Measurements from ENCODE around the gene UPF3A.
A peak's percentile ranks its signal among the peaks of the same experiment; 100 is the strongest.

Gene UPF3A

GRCh38 chr13:114281351-114282040, at the start of gene UPF3A:
TSS of gene UPF3A (plus strand) at chr13:114281601. CDS start at chr13:114281640, 39 bp downstream.
- Histone ChIP-seq H3K4me1 (ENCODE audit: control insufficient read depth, insufficient read depth, low read length) (peaks cover 12% of the 10 kb centered on the region; the same call in 1 of the 2 replicates), H3K9me3 (ENCODE audit: control insufficient read depth, insufficient read depth, low read depth, low read length) (no peaks in the 10 kb centered on the region), H3K27me3 (ENCODE audit: control insufficient read depth, insufficient read depth, low read length) (no peaks in the 10 kb centered on the region), H3K9ac (ENCODE audit: low read length) (peak within 1 kb of the TSS; percentile 100), H3K4me3 (ENCODE audit: low read depth, low read length) (peak within 1 kb of the TSS; percentile 100), H3K36me3 (ENCODE audit: control insufficient read depth, insufficient read depth, low read length) (peaks cover 39% of the 10 kb centered on the region), H3K27ac (ENCODE audit: low read depth, low read length) (peak within 1 kb of the TSS; percentile 100)

GRCh38 chr13:114231886-114232285, 49.5 kb upstream of the UPF3A start:
- no peaks in the 10 kb centered on the region for H3K27me3 ChIP-seq (ENCODE audit: control insufficient read depth, insufficient read depth, low read length)
- no peak overlapping the region for H3K27ac ChIP-seq (ENCODE audit: low read depth, low read length)
- H3K4me3 ChIP-seq (ENCODE audit: low read depth, low read length) = no peak overlapping the region
- H3K9me3 ChIP-seq (ENCODE audit: control insufficient read depth, insufficient read depth, low read depth, low read length) = no peaks in the 10 kb centered on the region
- H3K36me3 ChIP-seq (ENCODE audit: control insufficient read depth, insufficient read depth, low read length) = peaks cover 5% of the 10 kb centered on the region
- H3K9ac ChIP-seq (ENCODE audit: low read length) = no peak overlapping the region
- H3K4me1 ChIP-seq (ENCODE audit: control insufficient read depth, insufficient read depth, low read length) = peaks cover 66% of the 10 kb centered on the region

- no peaks in the 10 kb centered on the region for H3K27me3 ChIP-seq (ENCODE audit: control insufficient read depth, insufficient read depth, low read length)
- H3K9ac ChIP-seq (ENCODE audit: low read length) = no peak overlapping the region
- H3K4me1 ChIP-seq (ENCODE audit: control insufficient read depth, insufficient read depth, low read length) = peaks cover 42% of the 10 kb centered on the region
- peaks cover 28% of the 10 kb centered on the region for H3K36me3 ChIP-seq (ENCODE audit: control insufficient read depth, insufficient read depth, low read length)
- no peaks in the 10 kb centered on the region for H3K9me3 ChIP-seq (ENCODE audit: control insufficient read depth, insufficient read depth, low read depth, low read length)
- no peak overlapping the region for H3K27ac ChIP-seq (ENCODE audit: low read depth, low read length)
- no peak overlapping the region for H3K4me3 ChIP-seq (ENCODE audit: low read depth, low read length)
Measured at GRCh38 chr13:114234266-114234644, 47.1 kb upstream of the UPF3A start.

- peaks cover 34% of the 10 kb centered on the region for H3K36me3 ChIP-seq (ENCODE audit: control insufficient read depth, insufficient read depth, low read length)
- peaks cover 36% of the 10 kb centered on the region for H3K4me1 ChIP-seq (ENCODE audit: control insufficient read depth, insufficient read depth, low read length)
- H3K9me3 ChIP-seq (ENCODE audit: control insufficient read depth, insufficient read depth, low read depth, low read length) = no peaks in the 10 kb centered on the region
- peak within 1 kb of the TSS; percentile 90 for H3K27ac ChIP-seq (ENCODE audit: low read depth, low read length)
- H3K9ac ChIP-seq (ENCODE audit: low read length) = peak within 1 kb of the TSS; percentile 83
- peak within 1 kb of the TSS; percentile 82 for H3K4me3 ChIP-seq (ENCODE audit: low read depth, low read length)
- H3K27me3 ChIP-seq (ENCODE audit: control insufficient read depth, insufficient read depth, low read length) = no peaks in the 10 kb centered on the region
Measured at GRCh38 chr13:114234645-114235421, 46.6 kb upstream of the UPF3A start, which contains the start of gene CDC16. TSS of gene CDC16 (plus strand) at chr13:114234897. CDS start at chr13:114235085, 188 bp downstream.

GRCh38 chr13:114235697-114236096, 45.7 kb upstream of the UPF3A start:
- Histone ChIP-seq H3K27ac (ENCODE audit: low read depth, low read length) (peak overlapping the region; percentile 90; the same call in 1 of the 2 replicates), H3K9me3 (ENCODE audit: control insufficient read depth, insufficient read depth, low read depth, low read length) (no peaks in the 10 kb centered on the region), H3K27me3 (ENCODE audit: control insufficient read depth, insufficient read depth, low read length) (no peaks in the 10 kb centered on the region), H3K9ac (ENCODE audit: low read length) (peak overlapping the region; percentile 83), H3K36me3 (ENCODE audit: control insufficient read depth, insufficient read depth, low read length) (peaks cover 42% of the 10 kb centered on the region), H3K4me3 (ENCODE audit: low read depth, low read length) (peak overlapping the region; percentile 82), H3K4me1 (ENCODE audit: control insufficient read depth, insufficient read depth, low read length) (peaks cover 27% of the 10 kb centered on the region)

GRCh38 chr13:114236227-114236626, 45.2 kb upstream of the UPF3A start:
- Histone ChIP-seq H3K4me3 (ENCODE audit: low read depth, low read length) (peak overlapping the region; percentile 82), H3K9me3 (ENCODE audit: control insufficient read depth, insufficient read depth, low read depth, low read length) (no peaks in the 10 kb centered on the region), H3K27ac (ENCODE audit: low read depth, low read length) (no peak overlapping the region), H3K4me1 (ENCODE audit: control insufficient read depth, insufficient read depth, low read length) (peaks cover 24% of the 10 kb centered on the region), H3K9ac (ENCODE audit: low read length) (no peak overlapping the region), H3K36me3 (ENCODE audit: control insufficient read depth, insufficient read depth, low read length) (peaks cover 47% of the 10 kb centered on the region), H3K27me3 (ENCODE audit: control insufficient read depth, insufficient read depth, low read length) (no peaks in the 10 kb centered on the region)

GRCh38 chr13:114237415-114238112, 43.8 kb upstream of the UPF3A start:
- Histone ChIP-seq H3K4me1 (ENCODE audit: control insufficient read depth, insufficient read depth, low read length) (peaks cover 16% of the 10 kb centered on the region), H3K9me3 (ENCODE audit: control insufficient read depth, insufficient read depth, low read depth, low read length) (no peaks in the 10 kb centered on the region), H3K27me3 (ENCODE audit: control insufficient read depth, insufficient read depth, low read length) (no peaks in the 10 kb centered on the region), H3K27ac (ENCODE audit: low read depth, low read length) (no peak overlapping the region), H3K36me3 (ENCODE audit: control insufficient read depth, insufficient read depth, low read length) (peaks cover 61% of the 10 kb centered on the region), H3K4me3 (ENCODE audit: low read depth, low read length) (no peak overlapping the region), H3K9ac (ENCODE audit: low read length) (no peak overlapping the region)

GRCh38 chr13:114241918-114242317, 39.5 kb upstream of the UPF3A start:
- no peaks in the 10 kb centered on the region for H3K27me3 ChIP-seq (ENCODE audit: control insufficient read depth, insufficient read depth, low read length)
- H3K9ac ChIP-seq (ENCODE audit: low read length) = no peak overlapping the region
- no peak overlapping the region for H3K27ac ChIP-seq (ENCODE audit: low read depth, low read length)
- H3K4me3 ChIP-seq (ENCODE audit: low read depth, low read length) = no peak overlapping the region
- peaks cover 99% of the 10 kb centered on the region for H3K36me3 ChIP-seq (ENCODE audit: control insufficient read depth, insufficient read depth, low read length)
- no peaks in the 10 kb centered on the region for H3K4me1 ChIP-seq (ENCODE audit: control insufficient read depth, insufficient read depth, low read length)
- H3K9me3 ChIP-seq (ENCODE audit: control insufficient read depth, insufficient read depth, low read depth, low read length) = no peaks in the 10 kb centered on the region

GRCh38 chr13:114243971-114244370, 37.4 kb upstream of the UPF3A start:
- H3K27ac ChIP-seq (ENCODE audit: low read depth, low read length) = no peak overlapping the region
- H3K36me3 ChIP-seq (ENCODE audit: control insufficient read depth, insufficient read depth, low read length) = peaks cover 100% of the 10 kb centered on the region
- H3K4me3 ChIP-seq (ENCODE audit: low read depth, low read length) = no peak overlapping the region
- no peaks in the 10 kb centered on the region for H3K4me1 ChIP-seq (ENCODE audit: control insufficient read depth, insufficient read depth, low read length)
- H3K9me3 ChIP-seq (ENCODE audit: control insufficient read depth, insufficient read depth, low read depth, low read length) = no peaks in the 10 kb centered on the region
- H3K9ac ChIP-seq (ENCODE audit: low read length) = no peak overlapping the region
- no peaks in the 10 kb centered on the region for H3K27me3 ChIP-seq (ENCODE audit: control insufficient read depth, insufficient read depth, low read length)

- Histone ChIP-seq H3K36me3 (ENCODE audit: control insufficient read depth, insufficient read depth, low read length) (peaks cover 100% of the 10 kb centered on the region), H3K27ac (ENCODE audit: low read depth, low read length) (no peak overlapping the region), H3K4me1 (ENCODE audit: control insufficient read depth, insufficient read depth, low read length) (no peaks in the 10 kb centered on the region), H3K9ac (ENCODE audit: low read length) (no peak overlapping the region), H3K27me3 (ENCODE audit: control insufficient read depth, insufficient read depth, low read length) (no peaks in the 10 kb centered on the region), H3K4me3 (ENCODE audit: low read depth, low read length) (no peak overlapping the region), H3K9me3 (ENCODE audit: control insufficient read depth, insufficient read depth, low read depth, low read length) (no peaks in the 10 kb centered on the region)
Measured at GRCh38 chr13:114244637-114245036, 36.8 kb upstream of the UPF3A start.

- Histone ChIP-seq H3K9ac (ENCODE audit: low read length) (no peak overlapping the region), H3K4me1 (ENCODE audit: control insufficient read depth, insufficient read depth, low read length) (no peaks in the 10 kb centered on the region), H3K27ac (ENCODE audit: low read depth, low read length) (no peak overlapping the region), H3K27me3 (ENCODE audit: control insufficient read depth, insufficient read depth, low read length) (no peaks in the 10 kb centered on the region), H3K9me3 (ENCODE audit: control insufficient read depth, insufficient read depth, low read depth, low read length) (no peaks in the 10 kb centered on the region), H3K36me3 (ENCODE audit: control insufficient read depth, insufficient read depth, low read length) (peaks cover 100% of the 10 kb centered on the region), H3K4me3 (ENCODE audit: low read depth, low read length) (no peak overlapping the region)
Measured at GRCh38 chr13:114248011-114248410, 33.4 kb upstream of the UPF3A start.

All from HUES6 (cell line).